ENCODE results near the gene B9D2.
"Not testable (repeated sequence)": the region's sequence is repeated elsewhere in the genome, so short reads cannot be mapped to it uniquely, and the experiment has no call there.

The B9D2 gene

DNA sequence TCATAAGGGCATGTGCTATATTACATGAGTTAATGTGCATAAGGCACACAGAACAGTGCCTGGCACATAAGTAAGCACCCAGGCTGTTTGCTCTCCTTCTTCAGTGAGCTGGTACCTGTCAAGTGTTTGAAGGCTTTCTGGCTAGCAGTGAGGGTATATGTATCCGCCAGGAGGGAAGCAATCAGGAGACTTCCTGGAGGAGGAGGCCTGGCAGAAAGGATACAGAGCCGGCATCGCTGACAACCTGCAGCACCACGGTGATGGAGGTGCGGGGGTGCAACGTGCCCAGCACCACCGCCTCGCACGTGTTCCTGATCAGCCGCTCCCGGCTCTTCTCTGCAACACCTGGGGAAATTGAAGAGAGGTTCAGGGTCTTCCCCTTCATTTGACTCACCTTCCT is 27.7 kb upstream of the B9D2 start:
- no peak for DNase-seq (ENCODE audit: low spot score)

DNA sequence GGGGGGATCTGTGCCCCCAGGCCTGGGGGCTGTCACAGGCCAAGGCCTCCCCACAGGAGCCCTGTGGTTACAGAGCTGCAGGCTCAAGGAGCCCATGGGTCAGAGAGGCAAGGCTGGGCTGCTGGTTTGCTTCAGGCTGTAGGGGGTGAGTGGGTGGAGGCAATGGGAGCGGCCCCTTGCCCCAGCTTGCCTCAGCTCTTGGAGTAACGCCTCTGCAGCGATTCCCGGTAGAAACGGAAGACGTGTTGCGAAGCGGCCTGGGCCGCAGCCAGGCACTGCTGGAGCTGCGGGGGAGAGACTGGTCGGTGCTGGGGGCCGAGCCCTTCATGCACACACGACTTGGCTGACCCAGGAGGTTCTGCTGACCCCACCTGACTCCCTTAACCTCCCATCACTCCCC is 22.5 kb upstream of the B9D2 start:
- no peak for DNase-seq (ENCODE audit: low spot score)

DNA sequence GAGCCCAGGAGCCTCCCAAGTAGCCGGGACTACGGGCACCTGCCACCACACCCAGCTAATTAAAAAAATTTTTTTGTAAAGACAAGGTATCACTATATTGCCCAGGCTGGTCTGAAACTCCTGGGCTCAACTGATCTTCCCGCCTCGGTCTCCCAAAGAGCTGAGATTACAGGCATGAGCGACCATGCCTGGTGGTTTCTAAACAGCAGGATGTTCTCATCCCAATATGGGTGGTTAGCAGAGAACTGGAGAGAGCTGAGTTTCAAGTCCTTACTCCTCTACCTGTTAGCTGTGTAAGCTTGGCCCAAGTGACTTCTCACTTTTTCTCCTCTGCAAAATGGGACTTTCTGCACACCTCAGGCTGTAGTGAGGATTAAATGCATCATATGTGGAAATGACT is 20.4 kb upstream of the B9D2 start:
- no peak for DNase-seq (ENCODE audit: low spot score)

DNA sequence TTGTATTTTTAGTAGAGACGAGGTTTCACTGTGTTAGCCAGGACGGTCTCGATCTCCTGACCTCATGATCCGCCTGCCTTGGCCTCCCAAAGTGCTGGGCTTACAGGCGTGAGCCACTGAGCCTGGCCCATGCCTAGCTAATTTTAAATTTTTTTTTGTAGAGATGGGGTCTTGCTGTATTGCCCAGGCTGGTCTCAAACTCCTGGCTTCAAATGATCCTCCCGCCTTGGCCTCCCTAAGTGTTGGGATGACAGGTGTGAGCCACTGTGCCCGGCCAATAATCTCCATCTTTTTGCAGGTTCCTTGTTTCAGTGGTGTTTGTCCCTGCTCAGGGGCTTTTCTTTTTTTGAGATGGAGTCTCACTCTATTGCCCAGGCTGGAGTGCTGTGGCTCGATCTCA is 17.6 kb upstream of the B9D2 start:
- DNase-seq (ENCODE audit: low spot score), result not testable (repeated sequence)

DNA sequence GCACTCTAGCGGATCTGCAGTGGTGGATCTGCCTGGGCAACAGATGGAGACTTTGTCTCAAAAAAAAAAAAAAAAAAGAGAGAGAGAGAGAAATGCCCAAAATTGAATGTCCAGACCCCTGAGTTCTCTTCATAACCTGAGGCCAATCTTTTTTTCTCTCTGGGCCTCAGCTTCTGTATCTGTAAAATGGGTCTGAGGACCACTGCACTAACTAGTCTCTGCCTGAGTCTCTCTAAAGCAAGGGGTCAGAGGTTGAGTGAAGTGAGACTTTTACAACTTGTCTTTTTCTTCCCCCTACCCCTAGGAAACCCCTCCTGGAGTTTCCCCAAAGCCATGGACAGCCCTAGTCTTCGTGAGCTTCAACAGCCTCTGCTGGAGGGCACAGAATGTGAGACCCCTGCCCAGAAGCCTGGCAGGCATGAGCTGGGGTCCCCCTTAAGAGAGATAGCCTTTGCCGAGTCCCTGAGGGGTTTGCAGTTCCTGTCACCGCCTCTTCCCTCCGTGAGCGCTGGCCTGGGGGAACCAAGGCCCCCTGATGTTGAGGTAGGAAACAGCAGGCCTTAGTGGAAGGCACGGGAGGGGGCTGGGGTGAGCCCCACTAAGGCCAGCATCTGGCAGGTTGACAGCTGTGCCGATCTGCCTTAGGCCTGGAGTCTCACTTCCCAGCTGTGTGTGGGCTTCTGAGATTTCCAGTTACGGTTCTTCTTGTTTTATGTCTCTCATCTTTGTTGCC is 14.2 kb upstream of the B9D2 start:
- no peak for DNase-seq (ENCODE audit: low spot score)

DNA sequence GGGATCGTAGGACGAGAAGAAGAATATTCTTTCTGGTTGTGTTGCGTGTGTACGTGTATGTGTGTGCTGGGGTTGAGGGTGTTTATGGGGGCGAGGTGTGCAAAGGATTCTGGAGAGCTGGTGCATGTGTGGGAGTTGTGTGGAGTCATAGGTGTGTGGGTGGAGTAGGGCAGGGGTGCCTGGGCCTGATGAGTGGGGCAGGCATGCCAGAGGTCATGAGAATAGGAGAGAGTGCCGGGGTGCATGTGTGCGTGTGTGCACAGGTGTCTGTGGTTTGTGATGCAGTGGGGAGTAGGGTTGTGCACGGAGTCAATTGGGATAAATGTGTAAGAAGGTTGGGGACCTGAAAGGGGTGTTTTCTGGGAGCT is 13.0 kb upstream of the B9D2 start:
- no peak for DNase-seq (ENCODE audit: low spot score)

DNA sequence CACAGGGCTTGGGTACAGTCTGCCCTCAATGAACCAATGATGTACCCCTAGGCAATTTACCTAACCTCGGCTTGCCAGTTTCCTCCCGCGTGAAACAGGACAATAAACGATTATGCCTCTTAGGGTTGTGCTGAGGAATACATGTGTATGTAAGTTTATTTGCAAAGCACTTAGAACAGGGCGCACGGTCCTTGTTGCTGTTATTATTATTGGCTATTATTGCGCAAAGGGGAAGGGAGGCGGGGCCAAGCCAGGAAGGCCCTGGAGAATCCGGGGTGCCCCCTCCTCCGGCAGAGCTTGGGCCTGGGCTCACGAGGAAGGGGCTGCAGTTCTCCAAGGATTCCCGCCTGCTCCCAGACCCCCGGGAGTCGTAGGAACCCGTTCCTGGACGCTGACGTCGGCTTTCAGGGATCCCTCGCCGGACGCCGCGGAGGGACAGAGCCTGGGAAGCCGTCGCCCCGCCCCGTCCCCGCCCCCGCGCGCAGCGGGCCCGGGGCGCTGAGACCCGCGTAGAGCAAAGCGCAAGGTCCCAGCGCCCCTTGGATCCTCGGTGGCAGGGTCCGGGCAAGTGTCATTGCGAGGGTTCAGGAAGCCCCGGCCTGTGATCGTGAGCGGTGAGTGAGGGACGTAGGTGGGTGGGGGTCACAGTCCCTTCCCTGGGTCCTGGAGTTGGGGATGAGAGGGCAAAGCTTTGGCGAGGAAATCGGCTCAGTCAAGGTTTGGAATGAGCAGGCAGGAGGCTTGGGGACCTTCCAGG is 12.5 kb upstream of the B9D2 start, which contains the start of gene TMEM91:
Gene TMEM91, plus strand, starts transcription at position 293 of the 757 bp plus-strand sequence. CDS start 1,777 bp downstream, outside the sequence.
- DNase-seq (ENCODE audit: low spot score), result no peak

DNA sequence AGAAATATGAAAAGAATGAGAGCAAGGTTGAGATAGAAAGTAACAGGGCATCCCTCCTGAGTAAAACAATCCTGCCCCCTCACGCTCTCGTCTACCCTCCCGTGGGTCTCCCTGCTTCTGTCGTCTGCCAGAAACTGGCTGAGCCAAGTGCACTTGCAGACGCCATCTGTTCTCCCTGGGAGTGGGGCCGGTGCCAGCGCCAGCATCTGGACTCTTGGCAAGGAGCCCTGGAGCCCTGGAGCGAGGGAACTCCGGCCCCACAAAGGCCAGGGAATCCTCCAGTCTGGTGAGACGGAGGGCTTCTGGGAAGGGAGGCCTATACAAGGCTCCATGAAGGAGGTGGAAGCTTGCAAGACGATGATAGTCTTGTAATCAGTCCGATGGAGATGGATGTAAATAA is 10.0 kb upstream of the B9D2 start:
- no peak for DNase-seq (ENCODE audit: low spot score)

DNA sequence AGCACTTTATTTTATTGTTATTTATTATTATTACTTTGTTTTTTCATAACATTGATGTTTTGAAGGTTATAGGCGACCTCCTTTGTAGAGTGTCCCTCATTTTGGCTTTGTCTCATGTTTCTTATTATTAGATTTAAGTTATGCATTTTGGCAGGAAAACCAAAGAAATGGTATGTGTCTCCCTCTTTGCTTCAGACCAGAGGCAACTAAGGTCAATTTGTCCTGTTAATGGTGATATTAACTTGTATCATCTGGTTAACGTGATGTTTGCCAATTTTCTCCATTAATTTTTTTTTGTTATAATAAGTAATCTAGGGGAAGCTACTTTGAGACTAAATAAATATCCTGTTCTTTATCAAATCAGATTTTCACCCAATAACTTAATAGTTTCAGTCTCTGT is 8.6 kb upstream of the B9D2 start:
- DNase-seq (ENCODE audit: low spot score), result no peak

DNA sequence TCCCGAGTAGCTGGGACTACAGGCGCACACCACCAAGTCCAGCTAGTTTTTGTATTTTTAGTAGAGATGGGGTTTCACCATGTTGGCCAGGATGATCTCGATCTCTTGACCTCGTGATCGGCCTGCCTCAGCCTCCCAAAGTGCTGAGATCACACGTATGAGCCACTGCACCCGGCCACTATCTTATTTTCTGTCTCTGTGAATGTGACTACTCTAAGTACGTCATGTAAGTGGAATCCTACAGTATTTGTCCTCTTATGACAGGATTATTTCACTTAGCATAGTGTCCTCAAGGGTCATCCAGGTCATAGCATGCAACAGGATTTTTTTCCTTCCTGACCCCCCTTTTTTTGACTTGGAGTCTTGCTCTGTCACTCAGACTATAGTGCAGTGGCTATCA is 7.6 kb upstream of the B9D2 start:
- no peak for DNase-seq (ENCODE audit: low spot score)

DNA sequence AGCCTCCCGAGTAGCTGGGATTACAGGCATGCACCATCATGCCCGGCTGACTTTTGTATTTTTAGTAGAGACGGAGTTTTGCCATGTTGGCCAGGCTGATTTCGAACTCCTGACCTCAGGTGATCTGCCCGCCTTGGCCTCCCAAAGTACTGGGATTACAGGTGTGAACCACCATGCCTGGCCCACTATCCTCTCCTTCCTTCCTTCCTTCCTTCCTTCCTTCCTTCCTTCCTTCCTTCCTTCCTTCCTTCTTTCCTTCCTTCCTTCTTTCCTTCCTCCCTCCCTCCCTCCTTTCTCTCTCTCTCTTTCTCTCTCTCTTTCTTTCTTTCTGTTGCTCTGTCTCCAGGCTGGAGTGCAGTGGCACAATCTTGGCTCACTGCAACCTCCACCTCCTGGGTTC is 7.2 kb upstream of the B9D2 start:
- DNase-seq (ENCODE audit: low spot score), result not testable (repeated sequence)

DNA sequence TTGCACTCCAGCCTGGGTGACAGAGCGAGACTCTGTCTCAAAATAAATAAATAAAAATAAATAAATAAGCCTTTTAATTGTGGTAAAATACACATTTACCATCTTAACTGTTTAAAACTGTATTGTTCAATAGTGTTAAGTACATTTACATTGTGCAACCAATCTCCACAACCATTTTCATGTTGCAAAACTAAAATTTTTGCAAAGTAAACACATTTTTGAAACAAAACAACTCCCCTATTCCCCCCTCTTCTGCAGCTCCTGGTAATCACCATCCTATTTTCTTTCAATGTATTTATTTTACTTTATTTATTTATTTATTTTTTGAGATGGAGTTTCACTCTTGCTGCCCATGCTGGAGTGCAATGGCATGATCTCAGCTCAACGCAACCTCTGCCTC is 5.8 kb upstream of the B9D2 start:
- no peak for DNase-seq (ENCODE audit: low spot score)

DNA sequence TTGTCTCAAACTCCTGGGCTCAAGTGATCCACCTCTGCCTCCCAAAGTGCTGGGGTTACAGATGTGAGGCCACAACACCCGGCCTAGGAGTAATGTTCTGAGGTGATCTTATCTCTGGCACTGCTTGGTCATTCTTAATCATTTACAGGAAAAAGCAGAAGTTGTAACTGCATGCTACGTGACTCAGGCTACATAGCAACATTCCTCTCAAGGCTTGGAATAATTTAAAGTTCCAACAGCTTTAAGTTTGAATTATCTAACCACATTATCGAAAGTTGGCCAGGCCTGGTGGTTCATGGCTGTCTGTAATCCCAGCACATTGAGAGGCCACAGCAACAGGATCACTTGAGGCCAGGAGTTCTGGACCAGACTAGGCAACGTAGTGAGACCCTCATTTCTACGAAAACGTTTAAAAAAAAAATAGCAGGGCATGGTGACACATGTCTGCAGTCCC is 3.9 kb upstream of the B9D2 start:
- peak; percentile 76 for DNase-seq (ENCODE audit: low spot score)

DNA sequence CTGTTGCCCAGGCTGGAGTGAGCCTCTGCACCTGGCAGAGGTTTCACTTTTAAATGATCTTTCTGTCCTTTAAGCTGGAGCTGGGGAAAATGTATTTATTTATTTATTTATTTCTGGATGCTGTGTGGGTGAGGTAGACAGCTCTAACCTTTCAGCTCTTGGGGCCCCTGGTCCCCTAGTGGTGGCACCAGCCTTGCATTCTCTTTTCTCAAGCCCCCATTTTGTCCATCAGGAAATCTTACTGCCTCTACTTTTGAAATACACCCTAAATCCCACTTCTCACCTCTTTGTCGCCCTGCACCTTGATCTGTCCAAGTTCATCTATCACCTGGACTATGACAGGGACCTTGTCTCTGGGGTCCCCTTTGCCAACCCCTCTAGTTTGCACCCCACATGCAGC is 2.1 kb upstream of the B9D2 start:
- DNase-seq (ENCODE audit: low spot score), result peak; percentile 47

DNA sequence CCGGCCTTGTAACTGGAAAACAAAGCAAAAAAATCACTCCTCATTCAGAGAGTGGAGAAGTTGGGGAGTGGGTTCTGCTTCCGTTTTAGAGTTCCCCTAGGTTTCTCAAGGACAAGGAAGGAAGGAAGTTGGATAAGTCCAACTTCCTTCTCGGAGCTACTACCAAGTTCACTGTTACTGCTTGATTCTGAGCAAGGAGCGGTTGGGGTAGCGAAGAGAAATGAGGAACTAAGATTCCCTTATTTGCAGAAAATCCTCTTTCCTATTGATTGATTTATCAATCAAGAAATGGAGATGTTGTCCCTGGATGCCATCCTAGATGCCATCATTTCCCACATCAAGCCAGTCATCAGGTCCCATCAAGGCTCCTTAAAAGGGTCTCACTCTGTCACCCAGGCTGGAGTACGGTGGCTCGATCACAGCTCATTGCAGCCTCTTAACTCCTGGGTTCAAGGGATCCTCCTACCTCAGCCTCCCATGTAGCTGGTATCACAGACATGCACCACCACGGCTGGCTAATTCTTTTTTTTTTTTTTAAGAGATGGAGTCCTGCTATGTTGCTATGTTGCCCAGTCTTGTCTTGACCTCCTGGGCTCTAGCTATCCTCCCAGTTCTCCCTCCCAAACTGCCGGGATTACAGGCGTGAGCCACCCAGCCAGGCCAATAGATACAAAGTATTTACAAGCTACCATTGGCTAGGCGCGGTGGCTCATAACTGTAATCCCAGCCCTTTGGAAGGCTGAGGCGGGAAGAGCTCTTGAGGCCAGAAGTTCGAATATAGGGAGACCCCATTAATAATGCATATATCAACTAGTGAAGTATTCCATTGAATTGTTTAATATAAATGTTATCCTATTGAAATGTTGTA is 809 bp upstream of the B9D2 start:
- no peak for DNase-seq (ENCODE audit: low spot score)

DNA sequence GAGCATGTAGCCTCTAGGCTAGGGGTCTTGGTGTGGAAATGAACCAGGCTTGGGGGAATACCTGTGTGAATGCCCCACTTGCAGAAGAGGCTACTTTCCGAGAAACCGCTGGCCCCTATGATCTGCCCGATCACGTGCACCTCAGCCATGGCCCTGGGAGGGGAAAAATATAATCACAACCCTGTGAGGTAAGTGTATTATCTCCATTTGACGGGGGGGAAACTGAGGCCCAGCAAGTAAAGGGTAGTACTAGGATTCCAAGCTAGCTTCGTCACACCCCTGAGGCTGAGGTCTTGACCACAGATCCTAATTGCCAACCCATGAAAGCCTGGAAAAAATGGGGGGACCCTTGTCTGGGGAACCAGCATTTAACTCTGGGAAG is 587 bp downstream of the B9D2 start:
- no peak for DNase-seq (ENCODE audit: low spot score)

DNA sequence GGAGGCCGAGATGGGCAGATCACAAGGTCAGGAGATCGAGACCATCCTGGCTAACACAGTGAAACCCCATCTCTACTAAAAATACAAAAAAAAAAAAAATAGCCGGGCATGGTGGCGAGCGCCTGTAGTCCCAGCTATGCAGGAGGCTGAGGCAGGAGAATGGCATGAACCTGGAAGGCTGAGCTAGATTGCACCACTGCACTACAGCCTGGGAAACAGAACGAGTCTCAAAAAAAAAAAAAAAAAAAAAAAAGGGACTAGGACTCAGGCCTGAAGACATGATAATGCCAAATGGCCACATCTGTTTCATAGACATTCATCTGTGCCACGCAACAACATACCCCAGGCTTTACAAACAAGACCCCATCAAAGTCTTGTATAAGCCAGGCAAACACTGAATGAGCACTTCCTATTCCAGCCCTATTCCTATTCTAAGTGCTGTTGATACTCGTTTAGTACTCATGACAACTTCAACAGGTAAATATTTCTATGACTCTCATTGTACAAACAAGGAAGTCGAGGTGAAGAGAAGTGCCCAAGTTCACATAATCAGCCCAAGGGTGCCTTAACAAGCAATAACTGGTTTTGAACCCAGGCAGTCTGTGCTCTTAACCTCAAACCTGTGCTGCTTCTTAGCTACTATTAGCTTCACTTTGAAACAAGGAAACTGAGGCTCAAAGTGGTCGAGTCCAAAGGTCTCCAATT is 1.7 kb downstream of the B9D2 start:
- no peak for DNase-seq (ENCODE audit: low spot score)

DNA sequence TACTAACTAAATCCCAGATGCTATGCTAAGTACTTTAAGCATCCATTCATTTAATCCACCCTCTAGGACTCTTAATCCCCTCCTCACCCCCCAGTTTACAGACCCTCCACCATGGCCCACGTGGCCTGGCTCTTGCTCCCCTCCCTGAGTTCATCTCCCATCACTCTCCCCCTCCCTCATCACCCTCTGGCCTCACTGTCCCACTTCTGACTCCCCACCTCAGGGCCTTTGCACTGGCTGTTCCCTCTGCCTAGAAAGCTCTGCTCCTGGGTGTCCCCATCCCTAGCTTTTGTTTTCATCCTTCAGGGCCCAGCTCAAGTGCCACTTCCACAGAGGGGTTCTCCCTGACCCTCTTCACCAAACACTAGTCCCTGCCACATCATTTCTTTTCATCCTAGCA is 4.2 kb downstream of the B9D2 start:
- DNase-seq (ENCODE audit: low spot score), result no peak

DNA sequence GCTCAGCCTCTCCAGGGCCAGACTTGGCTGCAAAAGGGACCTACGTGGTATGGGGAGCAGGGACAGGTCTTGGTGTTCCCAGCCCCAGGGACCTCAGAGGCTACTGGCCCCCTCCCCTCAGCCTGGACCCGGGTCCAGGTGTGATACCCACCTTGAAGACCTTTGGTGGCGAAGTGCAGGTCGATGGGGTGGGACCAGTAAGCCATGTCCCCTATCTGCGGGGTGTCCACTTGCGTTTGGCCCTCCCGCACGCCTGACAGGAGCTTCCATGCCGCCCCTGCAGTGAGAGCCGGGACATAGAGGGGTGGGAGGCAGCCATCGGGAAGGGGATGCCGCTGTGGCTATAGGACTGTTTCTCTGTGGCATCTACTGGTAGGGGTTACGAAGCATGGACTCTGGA is 6.2 kb downstream of the B9D2 start:
- DNase-seq (ENCODE audit: low spot score), result no peak

DNA sequence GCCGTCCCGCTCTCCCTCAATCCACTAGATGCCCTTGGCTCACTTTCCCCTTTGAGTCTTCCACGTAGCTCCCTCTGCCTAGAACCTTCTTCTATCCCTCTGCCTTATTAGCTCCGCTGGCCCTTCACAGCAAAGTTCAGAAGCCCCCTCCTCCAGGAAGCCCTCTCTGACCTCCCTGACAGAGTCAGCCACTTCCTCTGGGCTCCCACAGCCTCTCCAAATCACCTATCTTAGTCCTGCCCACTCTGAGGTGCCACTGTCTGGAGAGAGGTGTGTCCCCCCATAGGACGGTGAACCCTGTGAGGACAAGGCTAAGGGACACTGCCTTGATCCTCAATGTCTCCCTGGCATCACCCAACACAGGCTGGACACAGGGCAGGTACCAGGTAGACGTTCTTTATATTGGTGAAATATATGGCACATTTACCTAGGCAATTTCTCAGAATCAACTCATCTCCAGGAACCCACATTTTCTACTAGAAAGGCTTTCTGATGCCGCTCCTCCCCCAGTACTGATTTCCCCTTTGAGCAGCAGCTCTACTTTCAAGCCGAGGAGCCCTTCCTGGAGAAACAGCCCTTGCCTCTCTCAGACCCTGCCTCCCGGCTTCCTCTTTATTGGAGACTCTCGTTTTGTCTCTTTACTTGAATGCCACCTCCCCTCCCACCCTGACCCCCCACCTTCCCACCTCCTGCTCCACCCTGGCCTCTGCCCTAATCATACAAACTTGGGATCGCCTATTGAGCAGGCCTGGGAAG is 6.8 kb downstream of the B9D2 start:
- no peak for DNase-seq (ENCODE audit: low spot score)

DNA sequence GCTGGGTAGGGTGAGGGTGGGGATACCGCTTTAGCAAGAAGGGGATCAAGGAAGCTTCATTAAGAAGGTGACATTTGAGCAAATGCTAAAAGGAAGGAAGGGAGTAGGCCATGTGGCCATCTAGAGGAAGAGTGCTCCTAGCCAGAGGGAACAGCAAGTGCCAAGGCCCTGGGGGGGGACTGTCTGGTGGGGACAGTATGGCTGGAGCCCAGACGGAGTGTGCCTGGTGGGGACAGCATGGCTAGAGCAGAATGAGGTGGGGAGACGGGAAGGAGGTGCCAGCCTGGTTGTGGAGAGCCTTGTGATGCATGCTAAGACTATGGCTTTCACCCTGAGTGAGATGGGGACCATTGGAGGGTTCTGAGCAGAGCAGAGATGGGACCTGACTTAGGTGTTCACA is 8.1 kb downstream of the B9D2 start:
- DNase-seq (ENCODE audit: low spot score), result no peak
